ENCODE measurements around the gene OR6J1. TPM values are rescaled to one million over a fixed set of nuclear protein-coding genes. Genes with fewer than 3 reads are reported as not detected.

Gene OR6J1
- total and polyA plus RNA-seq, 2 experiments from 2014 or later, result not detected

DNA sequence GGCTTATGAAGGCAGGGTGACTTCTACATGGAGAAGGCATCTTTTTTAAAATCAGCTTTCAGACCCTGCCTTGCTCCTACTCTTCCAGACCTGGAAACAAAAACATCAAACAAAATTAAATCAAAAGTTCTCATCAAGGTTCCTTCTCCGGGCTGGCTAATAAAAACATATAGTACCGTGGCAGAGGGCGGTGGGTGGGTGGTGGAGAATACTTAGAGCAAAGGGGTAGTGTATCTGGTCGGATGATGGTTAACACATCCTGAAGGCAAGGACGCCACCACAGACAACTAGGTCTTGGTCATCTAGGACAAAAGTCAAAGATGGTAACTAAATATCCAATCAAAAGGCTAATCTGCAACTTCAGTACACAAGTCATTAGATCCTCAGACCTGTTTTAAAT is 56.9 kb downstream of the OR6J1 start:
- H3K4me2 ChIP-seq (ENCODE audit: unreplicated experiment), result peak overlapping the region; percentile 99
- H3F3A ChIP-seq (ENCODE audit: insufficient read depth), result peaks cover 9% of the 10 kb centered on the region; the same call in 1 of the 2 replicates
- H3K27me3 ChIP-seq (replicated peaks; ENCODE audit: insufficient read depth), result no peaks in the 10 kb centered on the region
- H3K9ac ChIP-seq, result no peak overlapping the region
- 0 out of 2 replicates have a peak, but pooled peaks cover 3% of the 10 kb centered on the region for H3K36me3 ChIP-seq (ENCODE audit: low read depth)
- in situ Hi-C loops (cut with MboI), result no loop called here
- no peak for DNase-seq
- H3K27ac ChIP-seq, result no peak overlapping the region
- H3K9me2 ChIP-seq (ENCODE audit: insufficient read depth), result no peaks in the 10 kb centered on the region
- H4K20me1 ChIP-seq (ENCODE audit: insufficient read depth), result no peaks in the 10 kb centered on the region
- H3K4me3 ChIP-seq, result peak overlapping the region; percentile 100
- no peak overlapping the region for H2AFZ ChIP-seq
- no peaks in the 10 kb centered on the region for H3K9me3 ChIP-seq (ENCODE audit: low read depth)
- peaks cover 42% of the 10 kb centered on the region for H3K4me1 ChIP-seq (ENCODE audit: insufficient read depth)
- H3K79me2 ChIP-seq (ENCODE audit: insufficient read depth), result peaks cover 67% of the 10 kb centered on the region
- TF ChIP-seq EZH2phosphoT487 (IDR thresholded peaks at IDR 0.05; ENCODE audit: insufficient read depth, low read depth) (no peak), EZH2 (IDR thresholded peaks at IDR 0.05; ENCODE audit: insufficient read depth, poor library complexity, severe bottlenecking) (no peak)
- 93 to 96% methylated on average over 5 of the region's 5 CpGs for WGBS, 2 experiments (ENCODE audit: low coverage in 1 of 2, low lambda C conversion rate in 2 of 2, missing lambda C conversion rate in 2 of 2)

GRCh38 chr14:22583994-22584393 is 60.2 kb downstream of the OR6J1 start:
- WGBS, 2 experiments (ENCODE audit: low coverage in 1 of 2, low lambda C conversion rate in 2 of 2, missing lambda C conversion rate in 2 of 2), result 55 to 83% methylated on average over 1 of the region's 1 CpG
- in situ Hi-C loops (cut with MboI), result no loop called here

More at GRCh38 chr14:22583994-22584393, 60.2 kb downstream of the OR6J1 start:
- H4K20me1 ChIP-seq (ENCODE audit: insufficient read depth), result no peaks in the 10 kb centered on the region
- peaks cover 10% of the 10 kb centered on the region for H3F3A ChIP-seq (ENCODE audit: insufficient read depth)
- no peaks in the 10 kb centered on the region for H3K9me2 ChIP-seq (ENCODE audit: insufficient read depth)
- H2AFZ ChIP-seq, result no peak overlapping the region
- H3K9ac ChIP-seq, result no peak overlapping the region
- H3K4me1 ChIP-seq (ENCODE audit: insufficient read depth), result peaks cover 41% of the 10 kb centered on the region
- TF ChIP-seq EZH2 (IDR thresholded peaks at IDR 0.05; ENCODE audit: insufficient read depth, poor library complexity, severe bottlenecking) (no peak), EZH2phosphoT487 (IDR thresholded peaks at IDR 0.05; ENCODE audit: insufficient read depth, low read depth) (no peak)
- no peak overlapping the region for H3K27ac ChIP-seq
- peak; percentile 29 for DNase-seq
- no peaks in the 10 kb centered on the region for H3K9me3 ChIP-seq (ENCODE audit: low read depth)
- H3K36me3 ChIP-seq (ENCODE audit: low read depth), result 0 out of 2 replicates have a peak, but pooled peaks cover 3% of the 10 kb centered on the region
- H3K27me3 ChIP-seq (replicated peaks; ENCODE audit: insufficient read depth), result no peaks in the 10 kb centered on the region
- no peak overlapping the region for H3K4me3 ChIP-seq
- H3K4me2 ChIP-seq (ENCODE audit: unreplicated experiment), result no peak overlapping the region
- peaks cover 100% of the 10 kb centered on the region for H3K79me2 ChIP-seq (ENCODE audit: insufficient read depth)

Other genes with a start within 250 kb of the OR6J1 start
- gene DAD1, start 55.1 kb downstream of the OR6J1 start, total RNA-seq (2014; rRNA removed; shearing (Covaris generic)), result 369 and 375 TPM in 2 replicates
- 637 and 653 TPM in 2 replicates for gene DAD1, start 55.1 kb downstream of the OR6J1 start, polyA plus RNA-seq (2016; fragmentation: Nextera tagmentation; extraction: Ambion mirVana)
- gene ABHD4, start 46.1 kb downstream of the OR6J1 start, total RNA-seq (2014; rRNA removed; shearing (Covaris generic)), result 15.2 and 16.8 TPM in 2 replicates
- gene ABHD4, start 46.1 kb downstream of the OR6J1 start, polyA plus RNA-seq (2016; fragmentation: Nextera tagmentation; extraction: Ambion mirVana), result 26.5 and 27.8 TPM in 2 replicates
- 59.1 and 78.6 TPM in 2 replicates for gene OXA1L, start 122.3 kb upstream of the OR6J1 start, total RNA-seq (2014; rRNA removed; shearing (Covaris generic))
- 48.1 and 48.8 TPM in 2 replicates for gene OXA1L, start 122.3 kb upstream of the OR6J1 start, polyA plus RNA-seq (2016; fragmentation: Nextera tagmentation; extraction: Ambion mirVana)
- 0.65 and 0.89 TPM in 2 replicates for gene SLC7A7, start 171.1 kb upstream of the OR6J1 start, total RNA-seq (2014; rRNA removed; shearing (Covaris generic))
- gene SLC7A7, start 171.1 kb upstream of the OR6J1 start, polyA plus RNA-seq (2016; fragmentation: Nextera tagmentation; extraction: Ambion mirVana), result 0.63 and 1.7 TPM in 2 replicates
- gene MRPL52, start 185.5 kb upstream of the OR6J1 start, total RNA-seq (2014; rRNA removed; shearing (Covaris generic)), result 44.3 and 96.6 TPM in 2 replicates
- gene MRPL52, start 185.5 kb upstream of the OR6J1 start, polyA plus RNA-seq (2016; fragmentation: Nextera tagmentation; extraction: Ambion mirVana), result 208 and 230 TPM in 2 replicates
- gene MMP14, start 192.2 kb upstream of the OR6J1 start, total RNA-seq (2014; rRNA removed; shearing (Covaris generic)), result 450 and 475 TPM in 2 replicates
- gene MMP14, start 192.2 kb upstream of the OR6J1 start, polyA plus RNA-seq (2016; fragmentation: Nextera tagmentation; extraction: Ambion mirVana), result 50.1 and 50.8 TPM in 2 replicates
- 202 and 253 TPM in 2 replicates for gene LRP10, start 227.4 kb upstream of the OR6J1 start, total RNA-seq (2014; rRNA removed; shearing (Covaris generic))
- 159 and 161 TPM in 2 replicates for gene LRP10, start 227.4 kb upstream of the OR6J1 start, polyA plus RNA-seq (2016; fragmentation: Nextera tagmentation; extraction: Ambion mirVana)
- 0.22 TPM in 1 of 2 replicates, not detected in the other for gene REM2, start 238.9 kb upstream of the OR6J1 start, total RNA-seq (2014; rRNA removed; shearing (Covaris generic))
- gene REM2, start 238.9 kb upstream of the OR6J1 start, polyA plus RNA-seq (2016; fragmentation: Nextera tagmentation; extraction: Ambion mirVana), result 0.29 TPM in 1 of 2 replicates, not detected in the other